ENCODE data around the gene SLCO2B1. TPM values are rescaled to one million over a fixed set of nuclear protein-coding genes. Genes with fewer than 3 reads are reported as not detected.

The SLCO2B1 gene
- total RNA-seq, 1 donor from 2014 or later, result 2.6 TPM

- H3K9ac ChIP-seq (ENCODE audit: low read length), result no peak overlapping the region
- H3K4me1 ChIP-seq (ENCODE audit: insufficient read depth, low read length), result no peaks in the 10 kb centered on the region
- no peak overlapping the region for H3K4me2 ChIP-seq (ENCODE audit: low read length)
- Mint-ChIP-seq H3K4me1 (ENCODE audit: low read depth, unreplicated experiment) (no peaks in the 10 kb centered on the region), H3K4me3 (ENCODE audit: unreplicated experiment) (no peak overlapping the region), H3K36me3 (ENCODE audit: low read depth, unreplicated experiment) (peaks cover 1% of the 10 kb centered on the region), H3K27me3 (ENCODE audit: low read depth, unreplicated experiment) (peaks cover 30% of the 10 kb centered on the region), H3K9me3 (ENCODE audit: unreplicated experiment) (peaks cover 21% of the 10 kb centered on the region), H3K27ac (ENCODE audit: unreplicated experiment) (no peak overlapping the region)
- no peaks in the 10 kb centered on the region for H3K36me3 ChIP-seq (ENCODE audit: insufficient read depth, low read length)
- no peak overlapping the region for H3K4me3 ChIP-seq (ENCODE audit: insufficient read depth, low read depth, low read length)
- H3K27me3 ChIP-seq (ENCODE audit: insufficient read depth, low read length), result peaks cover 5% of the 10 kb centered on the region
- no peak overlapping the region for H3K27ac ChIP-seq (ENCODE audit: low read depth, low read length)
- TF ChIP-seq EZH2 (IDR thresholded peaks at IDR 0.05; ENCODE audit: insufficient read depth, low read length) (no peak), CTCF (IDR thresholded peaks at IDR 0.05; ENCODE audit: insufficient read depth, low read depth, low read length) (no peak)
- H4K20me1 ChIP-seq (ENCODE audit: insufficient read depth, low read length), result no peaks in the 10 kb centered on the region
- DNase-seq (ENCODE audit: low read depth) (no peak), FAIRE-seq (no peak)
- H3K79me2 ChIP-seq (ENCODE audit: insufficient read depth, low read length), result no peaks in the 10 kb centered on the region
- H3K9me3 ChIP-seq (ENCODE audit: insufficient read depth, low read depth, low read length), result peaks cover 4% of the 10 kb centered on the region
- H2AFZ ChIP-seq (ENCODE audit: low read depth, low read length), result no peak overlapping the region
Observed at GRCh38 chr11:75161506-75162095, 10.7 kb downstream of the SLCO2B1 start.

GRCh38 chr11:75162954-75163353 is 12.0 kb downstream of the SLCO2B1 start:
- FAIRE-seq, result no peak

More at GRCh38 chr11:75162954-75163353, 12.0 kb downstream of the SLCO2B1 start:
- Mint-ChIP-seq H3K27ac (ENCODE audit: unreplicated experiment) (no peak overlapping the region), H3K27me3 (ENCODE audit: low read depth, unreplicated experiment) (peaks cover 35% of the 10 kb centered on the region), H3K9me3 (ENCODE audit: unreplicated experiment) (peaks cover 18% of the 10 kb centered on the region), H3K4me1 (ENCODE audit: low read depth, unreplicated experiment) (no peaks in the 10 kb centered on the region), H3K36me3 (ENCODE audit: low read depth, unreplicated experiment) (peaks cover 4% of the 10 kb centered on the region), H3K4me3 (ENCODE audit: unreplicated experiment) (no peak overlapping the region)
- no peak for DNase-seq (ENCODE audit: low read depth)
- no peaks in the 10 kb centered on the region for H3K79me2 ChIP-seq (ENCODE audit: insufficient read depth, low read length)
- no peak overlapping the region for H3K4me2 ChIP-seq (ENCODE audit: low read length)
- no peak overlapping the region for H3K9ac ChIP-seq (ENCODE audit: low read length)
- H3K36me3 ChIP-seq (ENCODE audit: insufficient read depth, low read length), result no peaks in the 10 kb centered on the region
- H3K4me3 ChIP-seq (ENCODE audit: insufficient read depth, low read depth, low read length), result no peak overlapping the region
- H3K27me3 ChIP-seq (ENCODE audit: insufficient read depth, low read length), result peaks cover 5% of the 10 kb centered on the region
- H3K4me1 ChIP-seq (ENCODE audit: insufficient read depth, low read length), result no peaks in the 10 kb centered on the region
- peaks cover 4% of the 10 kb centered on the region for H3K9me3 ChIP-seq (ENCODE audit: insufficient read depth, low read depth, low read length)
- TF ChIP-seq CTCF (IDR thresholded peaks at IDR 0.05; ENCODE audit: insufficient read depth, low read depth, low read length) (no peak), EZH2 (IDR thresholded peaks at IDR 0.05; ENCODE audit: insufficient read depth, low read length) (no peak)
- H4K20me1 ChIP-seq (ENCODE audit: insufficient read depth, low read length), result no peaks in the 10 kb centered on the region
- no peak overlapping the region for H3K27ac ChIP-seq (ENCODE audit: low read depth, low read length)
- H2AFZ ChIP-seq (ENCODE audit: low read depth, low read length), result no peak overlapping the region
